ENCODE results near the gene ZNF581.

GRCh38 chr19:55643003-55643886 is at the start of gene ZNF581:
- TF ChIP-seq POLR2A (IDR thresholded peaks at IDR 0.05) (peak in 1 of 2 donors; percentile 11), CTCF (IDR thresholded peaks at IDR 0.05) (no peak), POLR2AphosphoS5 (IDR thresholded peaks at IDR 0.05) (peak; percentile 67)

All from gastroesophageal sphincter (tissue), 3 donors.